Cardiac atrium fibroblast (primary cell): ENCODE measurements around the gene UBE2A. TPM values are rescaled to one million over a fixed set of nuclear protein-coding genes. Genes with fewer than 3 reads are reported as not detected.

Experiments used
- total RNA-seq: library from RNA; depleted of rRNA; stranded (reverse); fragments of >200 nt; gene quantifications from 2 replicates; pipeline ENCODE4 v1.2.3, GENCODE V29; 2015

UBE2A gene
- total RNA-seq, result 34.2 and 40.6 TPM in 2 replicates

DNA sequence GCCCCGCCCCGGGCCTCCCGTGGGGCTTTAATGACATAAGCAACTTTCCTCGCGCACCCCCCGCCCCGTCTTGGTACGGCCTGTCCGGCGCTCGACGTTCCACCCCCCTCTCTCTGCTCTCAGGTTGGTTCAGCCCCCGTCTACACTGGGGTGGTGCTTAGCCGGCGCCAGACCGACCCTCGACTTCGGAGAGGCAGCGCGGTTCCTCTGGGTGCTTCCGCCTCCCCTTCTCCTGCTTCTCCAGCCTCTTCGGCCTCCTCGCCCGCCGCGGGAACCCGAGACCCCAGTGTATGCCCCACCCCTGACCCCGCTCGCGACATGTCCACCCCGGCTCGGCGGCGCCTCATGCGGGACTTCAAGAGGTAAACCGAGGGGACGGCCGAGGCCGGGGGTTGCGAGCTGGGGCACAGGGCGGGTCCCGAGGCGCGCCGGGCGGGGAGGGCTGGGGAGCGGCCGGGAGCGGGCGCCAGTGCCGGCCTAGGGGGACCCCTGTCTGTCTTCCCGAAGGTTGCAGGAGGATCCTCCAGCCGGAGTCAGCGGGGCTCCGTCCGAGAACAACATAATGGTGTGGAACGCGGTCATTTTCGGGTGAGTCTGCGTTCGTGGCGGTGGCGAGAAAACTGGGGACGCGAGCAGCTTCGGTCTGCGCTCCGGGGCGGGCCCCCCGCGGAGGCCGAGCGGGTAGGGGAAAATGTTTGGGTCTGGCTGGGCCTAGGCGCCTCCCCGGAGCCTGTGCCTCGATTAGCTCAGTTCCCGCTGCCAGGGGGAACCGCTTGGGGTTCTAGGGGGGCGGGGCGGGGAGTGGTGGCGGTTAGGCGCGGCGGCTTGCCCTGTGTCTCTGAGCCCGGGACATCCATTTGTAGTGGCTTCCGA lies at the start of gene UBE2A:
UBE2A (plus strand) TSS at position 170 of the 873 bp plus-strand sequence; CDS start at position 319, 149 bp downstream.

DNA sequence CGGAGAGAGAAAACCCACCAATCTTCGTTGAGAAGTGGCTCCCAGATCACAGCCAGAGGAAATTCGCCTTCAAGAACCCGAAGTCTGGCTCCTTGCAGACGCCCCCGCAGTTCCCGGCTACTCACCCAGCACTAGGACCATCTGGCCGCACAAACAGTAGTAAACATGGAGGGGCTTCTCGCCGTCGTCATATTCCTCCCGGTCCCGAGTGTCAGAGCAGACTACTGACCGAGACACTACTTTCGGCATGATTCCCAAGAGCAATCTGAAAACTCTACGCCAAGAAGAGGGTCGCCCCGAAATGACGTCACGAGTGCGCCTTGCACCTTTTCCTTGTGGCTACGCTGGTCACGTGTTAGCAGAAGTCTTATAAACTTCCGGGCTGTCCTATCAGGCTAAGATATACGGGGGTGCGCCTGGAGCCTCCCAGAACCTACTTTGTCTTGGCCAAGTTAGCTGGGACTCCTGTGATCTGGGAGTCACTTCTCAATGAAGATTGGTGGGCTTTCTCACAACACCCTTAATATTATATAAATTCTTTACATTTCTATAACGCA lies 9.2 kb upstream of the UBE2A start, which contains the start of gene STEEP1:
STEEP1 (minus strand) TSS at position 303 of the 557 bp plus-strand sequence; CDS start at position 249, 54 bp downstream.

DNA sequence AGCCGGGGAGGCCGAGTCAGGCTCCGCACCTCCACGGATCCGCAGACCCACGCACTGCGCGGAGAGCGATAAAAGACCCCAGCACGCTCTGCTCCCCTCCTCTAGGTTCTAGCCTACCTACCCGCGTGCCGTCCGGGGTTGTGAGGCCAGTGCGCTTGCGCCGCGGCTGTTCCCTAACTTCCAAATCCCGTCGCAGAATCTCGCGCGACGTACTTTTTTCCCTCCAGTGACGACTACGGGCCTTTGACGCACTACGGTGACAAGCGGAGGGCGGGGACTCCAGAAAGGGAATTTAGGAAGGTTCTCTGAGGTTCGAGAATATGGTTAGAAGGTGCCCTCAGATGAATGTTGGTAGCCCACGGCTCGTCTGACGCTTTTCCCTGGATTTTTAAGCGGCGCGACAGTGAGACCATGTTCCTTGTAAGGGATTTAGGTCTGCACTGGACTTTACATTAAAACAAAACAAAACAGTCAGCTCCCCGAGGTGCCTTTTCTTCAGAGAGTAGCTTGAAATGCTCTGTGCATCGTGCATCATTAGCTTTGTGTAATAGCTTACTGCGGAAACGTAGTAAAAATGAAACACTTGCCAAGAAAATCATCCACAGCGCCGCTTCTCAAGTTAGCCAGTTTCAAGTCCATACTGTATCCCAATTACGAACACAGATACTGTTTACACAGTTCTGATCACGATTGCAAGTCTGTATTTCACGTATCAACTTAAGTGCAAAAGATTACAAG lies 32.1 kb downstream of the UBE2A start, which contains the start of gene NKRF:
NKRF (minus strand) TSS at position 145 of the 738 bp plus-strand sequence.

Other genes with a start within 250 kb of the UBE2A start
- 14.9 and 19.9 TPM in 2 replicates for gene SLC25A43, start 175.2 kb upstream of the UBE2A start, total RNA-seq
- gene SLC25A5, start 106.1 kb upstream of the UBE2A start, total RNA-seq, result 193 and 196 TPM in 2 replicates
- 15.7 and 18.5 TPM in 2 replicates for gene STEEP1, start 9.2 kb upstream of the UBE2A start, total RNA-seq
- gene NKRF, start 31.9 kb downstream of the UBE2A start, total RNA-seq, result 2.2 and 5.8 TPM in 2 replicates
- 22.8 and 25.6 TPM in 2 replicates for gene SEPTIN6, start 118.6 kb downstream of the UBE2A start, total RNA-seq
- not detected in 2 replicates for gene SOWAHD, start 184.0 kb downstream of the UBE2A start, total RNA-seq
- gene RPL39, start 217.1 kb downstream of the UBE2A start, total RNA-seq, result 7,955 and 8,879 TPM in 2 replicates